ENCODE data around the gene COL18A1.

Gene COL18A1

DNA sequence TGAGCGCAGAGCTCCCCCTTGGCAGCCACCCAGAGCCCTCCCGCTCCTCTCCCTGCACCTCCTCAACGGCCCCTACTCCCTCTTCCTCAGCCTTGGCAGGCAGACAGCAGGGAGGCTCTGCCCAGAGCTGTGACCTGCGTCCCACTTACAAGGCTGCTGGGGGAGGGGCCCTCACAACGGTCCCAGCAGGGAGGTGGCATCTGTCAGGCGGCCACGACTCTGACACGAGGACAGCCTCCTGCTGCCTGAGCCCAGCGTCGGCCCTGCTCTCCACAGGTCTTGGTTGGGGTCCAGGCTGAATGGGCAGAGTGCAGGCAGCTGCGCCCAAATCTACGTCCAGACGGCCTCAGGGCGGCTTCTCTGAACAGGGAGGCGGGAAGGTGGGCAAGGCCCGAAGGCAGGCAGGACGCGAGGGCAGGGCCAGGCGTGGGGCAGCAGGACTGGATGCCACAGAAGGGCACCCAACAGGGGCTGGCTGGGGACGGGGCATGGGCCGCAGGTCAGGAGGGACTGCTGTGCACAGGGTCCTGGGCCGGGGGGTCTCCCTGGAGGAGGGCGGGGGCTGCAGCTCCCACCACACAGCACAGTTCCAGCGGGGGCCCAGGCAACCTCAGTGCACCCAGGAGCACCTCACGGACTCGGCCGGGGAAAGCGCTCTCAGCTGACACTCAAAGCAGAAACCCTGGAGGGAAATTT lies 129.8 kb downstream of the COL18A1 start:
- TF ChIP-seq, protein P1, sequence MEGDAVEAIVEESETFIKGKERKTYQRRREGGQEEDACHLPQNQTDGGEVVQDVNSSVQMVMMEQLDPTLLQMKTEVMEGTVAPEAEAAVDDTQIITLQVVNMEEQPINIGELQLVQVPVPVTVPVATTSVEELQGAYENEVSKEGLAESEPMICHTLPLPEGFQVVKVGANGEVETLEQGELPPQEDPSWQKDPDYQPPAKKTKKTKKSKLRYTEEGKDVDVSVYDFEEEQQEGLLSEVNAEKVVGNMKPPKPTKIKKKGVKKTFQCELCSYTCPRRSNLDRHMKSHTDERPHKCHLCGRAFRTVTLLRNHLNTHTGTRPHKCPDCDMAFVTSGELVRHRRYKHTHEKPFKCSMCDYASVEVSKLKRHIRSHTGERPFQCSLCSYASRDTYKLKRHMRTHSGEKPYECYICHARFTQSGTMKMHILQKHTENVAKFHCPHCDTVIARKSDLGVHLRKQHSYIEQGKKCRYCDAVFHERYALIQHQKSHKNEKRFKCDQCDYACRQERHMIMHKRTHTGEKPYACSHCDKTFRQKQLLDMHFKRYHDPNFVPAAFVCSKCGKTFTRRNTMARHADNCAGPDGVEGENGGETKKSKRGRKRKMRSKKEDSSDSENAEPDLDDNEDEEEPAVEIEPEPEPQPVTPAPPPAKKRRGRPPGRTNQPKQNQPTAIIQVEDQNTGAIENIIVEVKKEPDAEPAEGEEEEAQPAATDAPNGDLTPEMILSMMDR (IDR thresholded peaks at IDR 0.05; ENCODE audit: low read depth, low read length), result no peak
- DNase-seq (ENCODE audit: low read depth, low spot score), result no peak
- H3K4me3 ChIP-seq (ENCODE audit: low read depth, low read length), result no peak overlapping the region
- in situ Hi-C loops (cut with HindIII; ENCODE audit: low sequenced_read_pairs), result no loop called here

DNA sequence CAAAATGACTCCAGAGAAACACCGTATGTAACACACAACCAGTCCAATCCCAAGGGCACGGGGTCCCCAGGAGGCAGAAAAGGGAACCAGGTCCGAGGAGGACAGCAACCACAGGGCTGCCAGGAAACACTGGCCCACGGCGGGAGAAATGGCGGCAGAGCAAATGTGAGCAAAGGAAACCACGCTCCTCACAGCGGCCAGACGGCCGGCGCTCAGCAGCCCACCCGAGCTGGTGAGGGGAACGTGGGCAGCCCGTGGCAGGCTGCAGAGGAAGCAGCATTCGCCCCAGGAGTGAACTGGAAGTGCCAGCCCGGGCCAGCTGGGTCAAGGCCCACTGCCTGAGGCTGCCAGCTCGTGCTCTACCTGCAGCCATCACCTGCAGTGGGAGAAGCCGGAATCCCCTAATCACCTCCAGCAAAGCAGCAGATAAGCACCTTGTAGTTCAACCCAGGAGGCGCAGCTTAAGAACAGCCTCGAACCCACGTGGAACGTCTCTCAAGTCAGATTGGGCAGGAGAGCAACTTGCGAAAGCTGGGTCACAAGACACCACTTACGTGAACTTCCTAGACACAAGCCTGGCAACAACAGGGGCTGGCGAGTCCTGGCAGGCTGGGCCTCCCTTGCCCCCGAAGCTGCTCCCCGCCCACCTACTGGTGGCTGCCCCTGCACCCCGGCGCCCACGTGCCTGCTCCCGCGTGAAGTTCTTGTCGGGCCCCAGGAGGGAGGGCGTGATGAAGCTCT lies 130.5 kb downstream of the COL18A1 start:
- in situ Hi-C loops (cut with HindIII; ENCODE audit: low sequenced_read_pairs), result no loop called here
- DNase-seq (ENCODE audit: low read depth, low spot score), result no peak
- TF ChIP-seq, protein P1 (IDR thresholded peaks at IDR 0.05; ENCODE audit: low read depth, low read length), result no peak
- H3K4me3 ChIP-seq (ENCODE audit: low read depth, low read length), result no peak overlapping the region

DNA sequence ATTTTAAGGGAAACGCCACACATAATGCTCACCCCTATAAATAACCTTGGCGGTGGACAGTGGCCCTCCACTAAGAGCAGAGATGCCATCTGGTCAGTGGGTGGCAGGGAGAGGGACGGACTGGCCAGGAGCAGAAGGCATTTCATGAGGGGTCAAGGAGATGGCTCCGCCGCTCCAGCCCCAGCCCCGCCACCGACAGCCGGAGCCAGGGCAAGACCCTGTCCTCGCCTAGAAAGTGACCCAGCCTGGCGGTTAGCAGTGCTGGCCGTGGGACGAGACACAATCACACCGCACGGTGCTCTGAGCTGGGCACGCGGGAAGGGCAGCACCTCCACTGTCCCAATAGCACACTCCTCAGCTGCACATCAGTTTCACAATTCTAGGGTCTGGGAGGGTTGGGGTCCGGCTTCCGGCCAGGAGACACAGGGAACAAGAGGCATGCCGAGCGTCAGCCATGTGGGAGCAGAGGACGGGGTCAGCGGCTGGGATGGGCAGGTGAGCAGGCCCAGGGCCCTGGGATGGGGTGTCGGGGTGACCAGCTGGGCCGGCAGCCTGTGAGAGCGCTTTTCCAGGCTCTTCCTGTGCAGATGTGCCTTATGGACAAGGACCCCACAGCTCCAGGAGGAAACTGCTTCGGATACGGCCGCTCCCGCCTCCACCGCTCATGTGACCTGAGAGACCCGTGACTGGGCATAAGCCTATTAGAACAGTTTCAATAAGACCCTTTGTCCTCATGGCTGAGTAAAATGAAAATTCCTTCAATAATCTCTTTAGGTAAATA lies 131.5 kb downstream of the COL18A1 start:
- in situ Hi-C loops (cut with HindIII; ENCODE audit: low sequenced_read_pairs), result no loop called here
- TF ChIP-seq, protein P1 (IDR thresholded peaks at IDR 0.05; ENCODE audit: low read depth, low read length), result no peak
- no peak overlapping the region for H3K4me3 ChIP-seq (ENCODE audit: low read depth, low read length)
- no peak for DNase-seq (ENCODE audit: low read depth, low spot score)

DNA sequence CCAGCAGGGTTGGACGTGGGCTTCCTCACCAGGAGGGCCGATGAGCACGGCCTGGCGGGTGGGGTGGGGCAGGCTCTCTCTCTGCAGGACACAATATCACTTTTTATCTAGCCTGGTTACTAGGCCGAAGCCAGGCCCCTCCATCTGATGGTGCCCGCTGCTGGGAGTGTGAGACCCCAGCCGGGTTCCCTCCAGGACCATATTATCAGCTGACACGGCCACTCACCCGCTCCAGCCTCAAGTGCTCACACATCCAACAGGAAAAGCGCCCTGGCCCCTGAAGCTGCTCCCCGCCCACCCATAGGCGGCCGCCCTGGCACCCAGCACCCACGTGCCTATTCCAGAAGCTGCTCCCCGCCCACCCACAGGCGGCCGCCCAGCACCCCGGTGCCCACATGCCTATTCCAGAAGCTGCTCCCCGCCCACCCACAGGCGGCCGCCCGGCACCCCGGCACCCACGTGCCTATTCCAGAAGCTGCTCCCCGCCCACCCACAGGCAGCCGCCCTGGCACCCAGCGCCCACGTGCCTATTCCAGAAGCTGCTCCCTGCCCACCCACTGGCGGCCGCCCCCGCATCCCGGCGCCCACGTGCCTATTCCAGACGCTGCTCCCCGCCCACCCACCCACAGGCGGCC lies 132.3 kb downstream of the COL18A1 start:
- H3K4me3 ChIP-seq (ENCODE audit: low read depth, low read length), result no peak overlapping the region
- in situ Hi-C loops (cut with HindIII; ENCODE audit: low sequenced_read_pairs), result no loop called here
- TF ChIP-seq, protein P1 (IDR thresholded peaks at IDR 0.05; ENCODE audit: low read depth, low read length), result no peak
- DNase-seq (ENCODE audit: low read depth, low spot score), result no peak

DNA sequence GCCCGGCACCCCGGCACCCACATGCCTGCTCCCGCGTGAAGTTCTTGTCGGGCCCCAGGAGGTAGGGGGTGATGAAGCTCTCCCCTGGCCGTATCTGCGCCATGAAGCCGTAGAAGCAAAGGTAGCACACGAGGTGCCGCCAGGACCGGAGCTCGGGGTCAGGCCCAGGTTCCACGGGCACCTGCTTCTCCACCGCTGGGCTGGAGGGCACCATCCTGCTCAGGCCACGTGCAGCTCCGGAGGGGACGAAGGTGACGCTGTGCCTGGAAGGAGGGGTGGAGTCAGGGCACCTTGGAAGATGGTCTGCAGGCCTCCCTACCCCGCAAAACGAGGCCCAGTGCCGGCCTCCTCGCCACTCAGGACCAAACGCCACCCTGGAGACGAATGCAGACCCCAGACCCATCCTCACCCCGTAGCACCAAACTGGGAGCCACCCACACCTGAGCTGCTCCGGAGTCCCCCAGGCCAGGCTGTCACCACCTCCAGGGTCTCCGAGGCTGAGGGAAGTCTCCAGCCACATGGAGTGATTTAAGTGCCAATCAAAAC lies 132.9 kb downstream of the COL18A1 start:
- in situ Hi-C loops (cut with HindIII; ENCODE audit: low sequenced_read_pairs), result no loop called here
- TF ChIP-seq, protein P1 (IDR thresholded peaks at IDR 0.05; ENCODE audit: low read depth, low read length), result no peak
- DNase-seq (ENCODE audit: low read depth, low spot score), result no peak
- H3K4me3 ChIP-seq (ENCODE audit: low read depth, low read length), result no peak overlapping the region
